Breast epithelium (tissue), 4 donors: ENCODE data around the gene SYN1. TPM values are rescaled to one million over a fixed set of nuclear protein-coding genes. Genes with fewer than 3 reads are reported as not detected.

Source experiments
- DNase-seq, 2 donors: peaks; one replicate each; pipeline ENCODE4 v3.0.0-alpha.2; 2019; ENCODE audit warnings: low spot score in 2 of 2
- H3K27ac ChIP-seq, 2 donors: fragments of 200-600 bp; sonication (generic) in 1 of 2; one replicate each; pipeline ENCODE4 v1.5.1; 2016 to 2019; ENCODE audit warnings: mild to moderate bottlenecking in 1 of 2
- H3K27me3 ChIP-seq, 2 donors: fragments of 200-600 bp; sonication (generic) in 1 of 2; one replicate each; pipeline versions ENCODE4 v1.5.1 to v1.6.0; 2017 to 2019; ENCODE audit warnings: control low read depth in 1 of 2, mild to moderate bottlenecking in 1 of 2
- H3K36me3 ChIP-seq: fragments of 200-600 bp; one replicate; pipeline ENCODE4 v1.5.1; 2019
- H3K4me1 ChIP-seq, 2 donors: fragments of 200-600 bp; sonication (generic); one replicate each; pipeline ENCODE4 v1.5.1; 2016 to 2019; ENCODE audit warnings: control low read depth in 1 of 2
- H3K4me3 ChIP-seq, 3 donors: fragments of 200-600 bp; sonication (generic); 1 replicate in 2 of 3; 2 replicates in 1 of 3; pipeline ENCODE4 v1.5.1; 2016 to 2019; ENCODE audit warnings: mild to moderate bottlenecking in 3 of 3, moderate library complexity in 2 of 3
- H3K9me3 ChIP-seq, 2 donors: fragments of 200-600 bp; sonication (generic) in 1 of 2; one replicate each; pipeline ENCODE4 v1.5.1; 2016 to 2019; ENCODE audit warnings: control low read depth in 1 of 2
- CTCF ChIP-seq, 3 donors: fragments of 450-650 bp; IDR thresholded peaks; one replicate each; pipeline ENCODE4 v1.5.1; 2016 to 2017; ENCODE audit warnings: antibody characterized with exemption in 3 of 3, mild to moderate bottlenecking in 3 of 3, moderate library complexity in 3 of 3
- POLR2A ChIP-seq: fragments of 450-650 bp; IDR thresholded peaks from one replicate; pipeline ENCODE4 v1.6.1; 2016; ENCODE audit warnings: antibody characterized with exemption, mild to moderate bottlenecking, moderate library complexity
- POLR2AphosphoS5 ChIP-seq, 3 donors: sonication (generic); formaldehyde crosslinking; IDR thresholded peaks; one replicate each; pipeline ENCODE4 v1.6.1; 2017; ENCODE audit warnings: antibody characterized with exemption in 3 of 3
- intact Hi-C: fragments of 100-400 bp; cut with DNase I; formaldehyde crosslinking; loops from one replicate; pipeline ENCODE4 v1.15.1; 2023; ENCODE audit warnings: low total_unique reads
- total RNA-seq, 3 donors: library from RNA; depleted of rRNA; stranded (reverse); fragments of >200 nt; gene quantifications; one replicate each; pipeline ENCODE4 v1.1.0, GENCODE V29; 2016

Gene SYN1
- total RNA-seq, 3 donors from 2014 or later, result not detected

- intact Hi-C loops, result no loop called here
Measured at GRCh38 chrX:47611926-47612325, 7.7 kb downstream of the SYN1 start.

GRCh38 chrX:47611489-47611888 lies 8.2 kb downstream of the SYN1 start:
- Histone ChIP-seq H3K9me3 (peaks cover 0 to 4% of the 10 kb centered on the region in 2 donors), H3K4me3 (no peak overlapping the region), H3K27me3 (peaks cover 0 to 46% of the 10 kb centered on the region in 2 donors), H3K27ac (no peak overlapping the region), H3K36me3 (no peaks in the 10 kb centered on the region), H3K4me1 (no peaks in the 10 kb centered on the region)
- TF ChIP-seq POLR2A, result no peak
- no peak for TF ChIP-seq POLR2AphosphoS5 (IDR thresholded peaks at IDR 0.05)
- TF ChIP-seq CTCF (IDR thresholded peaks at IDR 0.05), result no peak
- no peak for DNase-seq
- intact Hi-C loops, result no loop called here

More at GRCh38 chrX:47611926-47612325, 7.7 kb downstream of the SYN1 start:
- TF ChIP-seq CTCF (IDR thresholded peaks at IDR 0.05) (no peak), POLR2AphosphoS5 (IDR thresholded peaks at IDR 0.05) (no peak), POLR2A (no peak)
- no peaks in the 10 kb centered on the region for H3K4me1 ChIP-seq
- H3K27me3 ChIP-seq, result peaks cover 0 to 49% of the 10 kb centered on the region in 2 donors
- H3K4me3 ChIP-seq, result no peak overlapping the region
- H3K36me3 ChIP-seq, result no peaks in the 10 kb centered on the region
- DNase-seq, result no peak
- H3K27ac ChIP-seq, result no peak overlapping the region
- peaks cover 0 to 4% of the 10 kb centered on the region in 2 donors for H3K9me3 ChIP-seq

- Histone ChIP-seq H3K36me3 (no peaks in the 10 kb centered on the region), H3K27ac (no peak overlapping the region), H3K4me3 (no peak overlapping the region), H3K9me3 (peaks cover 0 to 4% of the 10 kb centered on the region in 2 donors), H3K27me3 (peaks cover 0 to 41% of the 10 kb centered on the region in 2 donors), H3K4me1 (no peaks in the 10 kb centered on the region)
- intact Hi-C loops, result no loop called here
- no peak for DNase-seq
- TF ChIP-seq POLR2AphosphoS5 (IDR thresholded peaks at IDR 0.05) (no peak), POLR2A (no peak), CTCF (IDR thresholded peaks at IDR 0.05) (no peak)
Measured at GRCh38 chrX:47610511-47610910, 9.1 kb downstream of the SYN1 start.

- no peak for DNase-seq
- H3K9me3 ChIP-seq, result no peaks in the 10 kb centered on the region
- H3K27me3 ChIP-seq, result peaks cover 0 to 30% of the 10 kb centered on the region in 2 donors
- no peak overlapping the region for H3K4me3 ChIP-seq
- no peaks in the 10 kb centered on the region for H3K4me1 ChIP-seq
- intact Hi-C loops, result no loop called here
- no peak for TF ChIP-seq POLR2A
- TF ChIP-seq POLR2AphosphoS5 (IDR thresholded peaks at IDR 0.05), result no peak
- TF ChIP-seq CTCF (IDR thresholded peaks at IDR 0.05), result no peak
- H3K27ac ChIP-seq, result no peak overlapping the region
- H3K36me3 ChIP-seq, result no peaks in the 10 kb centered on the region
Measured at GRCh38 chrX:47608130-47608810, 11.4 kb downstream of the SYN1 start.

GRCh38 chrX:47607091-47607490 lies 12.6 kb downstream of the SYN1 start:
- no peak for TF ChIP-seq POLR2AphosphoS5 (IDR thresholded peaks at IDR 0.05)
- no peak for TF ChIP-seq POLR2A
- no peak for TF ChIP-seq CTCF (IDR thresholded peaks at IDR 0.05)
- peaks cover 0 to 22% of the 10 kb centered on the region in 2 donors for H3K27me3 ChIP-seq
- intact Hi-C loops, result no loop called here
- H3K4me1 ChIP-seq, result no peaks in the 10 kb centered on the region
- no peaks in the 10 kb centered on the region for H3K9me3 ChIP-seq
- no peak overlapping the region for H3K27ac ChIP-seq
- H3K4me3 ChIP-seq, result no peak overlapping the region
- no peak for DNase-seq
- H3K36me3 ChIP-seq, result no peaks in the 10 kb centered on the region
